ENCODE data around the gene BCL7A. TPM values are rescaled to one million over a fixed set of nuclear protein-coding genes. Genes with fewer than 3 reads are reported as not detected.
"Not testable (repeated sequence)": the region's sequence is repeated elsewhere in the genome, so short reads cannot be mapped to it uniquely, and the experiment has no call there.

Gene BCL7A
- total RNA-seq, 4 donors from 2014 or later = 0.75 to 6.8 (median 6.3) TPM

- Histone ChIP-seq H3K9me3 (no peaks in the 10 kb centered on the region), H3K4me3 (no peak overlapping the region), H3K4me1 (no peaks in the 10 kb centered on the region), H3K27ac (no peak overlapping the region), H3K36me3 (no peaks in the 10 kb centered on the region), H3K27me3 (no peaks in the 10 kb centered on the region)
- 72 to 82% methylated on average over 7 to 14 of the region's 14 CpGs for WGBS, 2 donors (ENCODE audit: low coverage in 1 of 2)
- in situ Hi-C loops (cut with MboI; ENCODE audit: low pct_ligation_motif_present in 1 of 4, low pct_unique_long_range_greater_than_20kb in 1 of 4, low sequenced_read_pairs in 3 of 4) = no loop called here
- intact Hi-C loops (cut with DNase I; ENCODE audit: low total_unique reads) = no loop called here
- no peak for DNase-seq
- TF ChIP-seq POLR2A (IDR thresholded peaks at IDR 0.05) (no peak), EP300 (IDR thresholded peaks at IDR 0.05; ENCODE audit: low read depth) (no peak), POLR2AphosphoS5 (IDR thresholded peaks at IDR 0.05) (no peak)
- TF ChIP-seq, protein P1, sequence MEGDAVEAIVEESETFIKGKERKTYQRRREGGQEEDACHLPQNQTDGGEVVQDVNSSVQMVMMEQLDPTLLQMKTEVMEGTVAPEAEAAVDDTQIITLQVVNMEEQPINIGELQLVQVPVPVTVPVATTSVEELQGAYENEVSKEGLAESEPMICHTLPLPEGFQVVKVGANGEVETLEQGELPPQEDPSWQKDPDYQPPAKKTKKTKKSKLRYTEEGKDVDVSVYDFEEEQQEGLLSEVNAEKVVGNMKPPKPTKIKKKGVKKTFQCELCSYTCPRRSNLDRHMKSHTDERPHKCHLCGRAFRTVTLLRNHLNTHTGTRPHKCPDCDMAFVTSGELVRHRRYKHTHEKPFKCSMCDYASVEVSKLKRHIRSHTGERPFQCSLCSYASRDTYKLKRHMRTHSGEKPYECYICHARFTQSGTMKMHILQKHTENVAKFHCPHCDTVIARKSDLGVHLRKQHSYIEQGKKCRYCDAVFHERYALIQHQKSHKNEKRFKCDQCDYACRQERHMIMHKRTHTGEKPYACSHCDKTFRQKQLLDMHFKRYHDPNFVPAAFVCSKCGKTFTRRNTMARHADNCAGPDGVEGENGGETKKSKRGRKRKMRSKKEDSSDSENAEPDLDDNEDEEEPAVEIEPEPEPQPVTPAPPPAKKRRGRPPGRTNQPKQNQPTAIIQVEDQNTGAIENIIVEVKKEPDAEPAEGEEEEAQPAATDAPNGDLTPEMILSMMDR (IDR thresholded peaks at IDR 0.05) = no peak
Measured at GRCh38 chr12:121986489-121987245, 35.0 kb upstream of the BCL7A start.

GRCh38 chr12:121988519-121988918 is 33.2 kb upstream of the BCL7A start:
- H3K27me3 ChIP-seq; H3K4me1 ChIP-seq; DNase-seq; H3K9me3 ChIP-seq; H3K4me3 ChIP-seq; intact Hi-C loops (cut with DNase I; ENCODE audit: low total_unique reads); H3K27ac ChIP-seq; in situ Hi-C loops (cut with MboI; ENCODE audit: low pct_ligation_motif_present in 1 of 4, low pct_unique_long_range_greater_than_20kb in 1 of 4, low sequenced_read_pairs in 3 of 4); H3K36me3 ChIP-seq: not testable (repeated sequence)
- 92 to 95% methylated on average over 7 to 10 of the region's 10 CpGs for WGBS, 2 donors (ENCODE audit: low coverage in 1 of 2)

DNA sequence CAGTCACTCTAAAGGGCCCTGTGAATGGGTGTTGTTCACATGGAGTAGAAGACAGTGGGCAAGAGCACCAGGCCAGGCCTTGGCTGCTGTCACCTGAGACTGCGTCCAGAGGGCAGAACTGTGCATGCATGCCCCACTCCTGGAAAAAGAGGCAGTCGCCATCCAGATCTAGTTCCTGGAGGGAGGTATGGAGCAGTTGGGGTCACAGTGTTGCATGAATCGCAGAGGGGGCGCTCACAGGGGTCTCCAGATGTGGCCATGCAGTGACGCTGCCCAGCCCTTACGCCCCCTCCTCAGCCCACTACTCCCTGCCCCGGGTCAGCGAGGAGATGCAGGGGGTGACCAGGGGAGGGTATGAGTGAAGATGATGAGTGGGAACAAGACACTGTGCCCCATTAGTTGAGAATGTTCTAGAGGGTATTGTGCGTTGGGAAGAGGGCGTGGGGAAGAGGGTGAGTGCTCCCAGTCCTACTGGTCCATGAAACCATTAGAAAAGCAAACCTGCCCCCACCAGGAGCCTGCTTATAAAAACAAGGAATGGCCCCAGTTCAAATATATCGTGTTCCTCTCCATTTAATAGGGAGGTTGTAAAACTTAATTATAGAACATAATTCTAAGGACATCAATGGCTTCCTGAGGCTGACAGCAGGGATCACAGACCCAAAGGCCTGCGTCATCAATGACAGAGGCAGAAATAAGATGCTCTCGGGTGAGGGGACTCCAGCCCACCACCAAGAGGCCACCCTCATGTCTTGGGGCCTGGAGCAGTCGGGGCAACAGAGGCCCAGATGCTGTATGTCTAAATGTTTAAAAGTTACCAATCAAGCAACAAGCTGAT is 32.2 kb upstream of the BCL7A start:
- in situ Hi-C loops (cut with MboI; ENCODE audit: low pct_ligation_motif_present in 1 of 4, low pct_unique_long_range_greater_than_20kb in 1 of 4, low sequenced_read_pairs in 3 of 4) = no loop called here
- intact Hi-C loops (cut with DNase I; ENCODE audit: low total_unique reads) = loop anchor here (10.0 kb wide), 1 partner anchor 725 kb away; the partner anchor contains the start of gene HCAR3
- TF ChIP-seq EP300 (IDR thresholded peaks at IDR 0.05; ENCODE audit: low read depth) (no peak), POLR2AphosphoS5 (IDR thresholded peaks at IDR 0.05) (no peak), POLR2A (IDR thresholded peaks at IDR 0.05) (no peak)
- TF ChIP-seq, protein P1 (IDR thresholded peaks at IDR 0.05) = no peak
- H3K4me1 ChIP-seq = no peaks in the 10 kb centered on the region
- no peak overlapping the region for H3K4me3 ChIP-seq
- H3K9me3 ChIP-seq = no peaks in the 10 kb centered on the region
- H3K27me3 ChIP-seq = no peaks in the 10 kb centered on the region
- DNase-seq = no peak
- 89 to 100% methylated on average over 1 to 14 of the region's 14 CpGs for WGBS, 2 donors (ENCODE audit: low coverage in 1 of 2)
- no peaks in the 10 kb centered on the region for H3K36me3 ChIP-seq
- H3K27ac ChIP-seq = no peak overlapping the region

DNA sequence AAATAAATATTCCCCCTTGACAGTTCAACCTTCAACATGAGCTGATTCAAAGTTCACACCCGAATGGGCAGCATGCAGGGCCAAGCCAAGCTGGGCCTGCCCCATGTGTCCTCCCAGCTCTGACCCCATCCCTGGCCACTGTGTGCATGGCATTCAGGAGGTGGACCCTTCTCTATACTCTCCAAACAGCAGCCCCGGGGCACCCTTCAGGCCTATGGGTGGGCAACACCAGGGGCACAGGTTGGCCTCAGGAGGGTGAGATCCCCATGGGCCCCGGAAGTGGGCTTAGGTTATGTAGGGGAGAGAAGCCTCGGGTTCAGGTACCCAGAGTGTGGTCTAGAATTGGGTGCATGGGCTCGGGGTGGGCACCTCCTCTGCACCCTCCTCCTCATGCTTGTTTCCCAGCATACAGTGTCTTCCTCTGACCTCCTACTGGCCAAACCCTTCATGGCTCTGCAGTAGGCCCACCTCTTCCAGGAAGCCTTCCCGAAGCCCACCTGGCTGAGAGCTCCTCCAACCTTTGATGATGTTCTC is 31.5 kb upstream of the BCL7A start:
- DNase-seq = no peak
- intact Hi-C loops (cut with DNase I; ENCODE audit: low total_unique reads) (loop anchor here (10.0 kb wide), 1 partner anchor 725 kb away; the partner anchor contains the start of gene HCAR3), in situ Hi-C loops (cut with MboI; ENCODE audit: low pct_ligation_motif_present in 1 of 4, low pct_unique_long_range_greater_than_20kb in 1 of 4, low sequenced_read_pairs in 3 of 4) (no loop called here)
- H3K27ac ChIP-seq = no peak overlapping the region
- 71 to 100% methylated on average over 1 to 6 of the region's 6 CpGs for WGBS, 2 donors (ENCODE audit: low coverage in 1 of 2)
- no peaks in the 10 kb centered on the region for H3K9me3 ChIP-seq
- H3K36me3 ChIP-seq = no peaks in the 10 kb centered on the region
- TF ChIP-seq, protein P1 (IDR thresholded peaks at IDR 0.05) = no peak
- no peak for TF ChIP-seq POLR2AphosphoS5 (IDR thresholded peaks at IDR 0.05)
- TF ChIP-seq POLR2A (IDR thresholded peaks at IDR 0.05) = no peak
- TF ChIP-seq EP300 (IDR thresholded peaks at IDR 0.05; ENCODE audit: low read depth) = no peak
- no peak overlapping the region for H3K4me3 ChIP-seq
- H3K27me3 ChIP-seq = no peaks in the 10 kb centered on the region
- no peaks in the 10 kb centered on the region for H3K4me1 ChIP-seq

Data from transverse colon (tissue), 4 donors.